ENCODE measurements around the gene PEPD. TPM values are rescaled to one million over a fixed set of nuclear protein-coding genes. Genes with fewer than 3 reads are reported as not detected.

The PEPD gene
- total RNA-seq, 2 experiments from 2014 or later, result 17.5 to 23.0 TPM

DNA sequence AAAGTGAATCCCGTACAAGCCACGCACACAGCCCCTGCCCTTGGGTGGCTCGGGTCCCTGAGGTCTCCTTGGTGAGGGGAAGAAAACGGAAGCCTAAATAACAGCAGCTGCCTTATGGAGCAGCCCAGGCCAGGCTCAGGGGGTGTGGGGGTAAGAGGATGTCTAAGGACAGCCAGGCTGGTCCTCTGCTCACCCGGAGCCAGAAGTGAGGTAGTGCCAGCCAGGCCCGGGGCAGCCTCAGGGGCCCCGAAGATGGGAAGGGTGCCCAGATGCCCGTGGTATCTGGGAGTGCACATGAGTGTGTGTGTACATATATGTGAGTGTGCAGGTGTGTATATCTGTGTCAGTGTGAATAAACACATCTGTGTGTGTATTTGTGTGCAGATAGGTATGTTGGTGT lies 38.4 kb upstream of the PEPD start:
- CTCF ChIA-PET, result no interaction called here
- Mint-ChIP-seq H3K27me3 (peaks cover 14% of the 10 kb centered on the region), H3K4me1 (ENCODE audit: low read depth) (no peaks in the 10 kb centered on the region), H3K27ac (no peak overlapping the region), H3K4me3 (no peak overlapping the region), H3K9me3 (no peaks in the 10 kb centered on the region), H3K36me3 (ENCODE audit: low read depth) (no peaks in the 10 kb centered on the region)
- no peak overlapping the region for H3K27ac ChIP-seq (ENCODE audit: low read depth in 1 of 2, low read length in 2 of 2)
- H3K4me1 ChIP-seq (ENCODE audit: insufficient read depth, low read length), result no peaks in the 10 kb centered on the region
- TF ChIP-seq, protein P1, sequence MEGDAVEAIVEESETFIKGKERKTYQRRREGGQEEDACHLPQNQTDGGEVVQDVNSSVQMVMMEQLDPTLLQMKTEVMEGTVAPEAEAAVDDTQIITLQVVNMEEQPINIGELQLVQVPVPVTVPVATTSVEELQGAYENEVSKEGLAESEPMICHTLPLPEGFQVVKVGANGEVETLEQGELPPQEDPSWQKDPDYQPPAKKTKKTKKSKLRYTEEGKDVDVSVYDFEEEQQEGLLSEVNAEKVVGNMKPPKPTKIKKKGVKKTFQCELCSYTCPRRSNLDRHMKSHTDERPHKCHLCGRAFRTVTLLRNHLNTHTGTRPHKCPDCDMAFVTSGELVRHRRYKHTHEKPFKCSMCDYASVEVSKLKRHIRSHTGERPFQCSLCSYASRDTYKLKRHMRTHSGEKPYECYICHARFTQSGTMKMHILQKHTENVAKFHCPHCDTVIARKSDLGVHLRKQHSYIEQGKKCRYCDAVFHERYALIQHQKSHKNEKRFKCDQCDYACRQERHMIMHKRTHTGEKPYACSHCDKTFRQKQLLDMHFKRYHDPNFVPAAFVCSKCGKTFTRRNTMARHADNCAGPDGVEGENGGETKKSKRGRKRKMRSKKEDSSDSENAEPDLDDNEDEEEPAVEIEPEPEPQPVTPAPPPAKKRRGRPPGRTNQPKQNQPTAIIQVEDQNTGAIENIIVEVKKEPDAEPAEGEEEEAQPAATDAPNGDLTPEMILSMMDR (IDR thresholded peaks at IDR 0.05), result no peak
- peaks cover 0 to 4% of the 10 kb centered on the region in 2 experiments for H3K9me3 ChIP-seq (ENCODE audit: control insufficient read depth in 1 of 2, insufficient read depth in 1 of 2, low read length in 2 of 2)
- H3K4me3 ChIP-seq (ENCODE audit: low read length), result no peak overlapping the region
- H3K36me3 ChIP-seq (ENCODE audit: insufficient read depth, low read length), result no peaks in the 10 kb centered on the region
- H3K27me3 ChIP-seq (ENCODE audit: control insufficient read depth in 1 of 2, insufficient read depth in 2 of 2, low read length in 2 of 2), result peaks cover 0 to 3% of the 10 kb centered on the region in 2 experiments
- DNase-seq (no peak), ATAC-seq (ENCODE audit: poor library complexity) (no peak)
- intact Hi-C loops (cut with DNase I, micrococcal nuclease), result no loop called here
- POLR2A ChIA-PET, result no interaction called here

DNA sequence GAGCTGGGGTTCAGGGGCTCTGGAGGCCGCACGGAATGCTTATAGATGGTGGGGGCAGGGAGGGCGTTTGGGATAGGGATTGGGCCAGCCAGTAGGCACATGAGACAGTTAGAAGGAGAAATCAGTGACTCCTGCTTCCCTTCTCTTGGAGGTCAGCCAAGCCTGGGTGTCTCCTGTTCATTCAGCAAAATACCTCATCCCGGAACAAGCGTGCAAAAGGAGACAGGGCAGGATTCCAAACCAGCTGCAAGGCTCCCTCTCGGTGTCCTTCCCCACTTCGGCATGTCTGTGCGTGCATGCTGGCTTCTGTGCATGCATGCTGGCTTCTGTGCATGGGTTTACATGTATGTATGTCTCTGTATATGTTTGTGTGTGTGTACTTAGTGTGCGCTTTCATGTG lies 37.3 kb upstream of the PEPD start:
- no peak for DNase-seq
- Histone ChIP-seq H3K36me3 (ENCODE audit: insufficient read depth, low read length) (no peaks in the 10 kb centered on the region), H3K27ac (ENCODE audit: low read depth in 1 of 2, low read length in 2 of 2) (no peak overlapping the region), H3K9me3 (ENCODE audit: control insufficient read depth in 1 of 2, insufficient read depth in 1 of 2, low read length in 2 of 2) (peaks cover 0 to 4% of the 10 kb centered on the region in 2 experiments), H3K4me3 (ENCODE audit: low read length) (no peak overlapping the region), H3K4me1 (ENCODE audit: insufficient read depth, low read length) (no peaks in the 10 kb centered on the region), H3K27me3 (ENCODE audit: control insufficient read depth in 1 of 2, insufficient read depth in 2 of 2, low read length in 2 of 2) (peaks cover 0 to 3% of the 10 kb centered on the region in 2 experiments)
- H3K27ac Mint-ChIP-seq, result no peak overlapping the region
- no peak overlapping the region for H3K4me3 Mint-ChIP-seq
- CTCF ChIA-PET, result no interaction called here
- intact Hi-C loops (cut with DNase I, micrococcal nuclease), result no loop called here
- no peak for ATAC-seq (ENCODE audit: poor library complexity)
- H3K4me1 Mint-ChIP-seq (ENCODE audit: low read depth), result no peaks in the 10 kb centered on the region
- H3K9me3 Mint-ChIP-seq, result no peaks in the 10 kb centered on the region
- TF ChIP-seq, protein P1 (IDR thresholded peaks at IDR 0.05), result no peak
- peaks cover 8% of the 10 kb centered on the region for H3K27me3 Mint-ChIP-seq
- POLR2A ChIA-PET, result no interaction called here
- no peaks in the 10 kb centered on the region for H3K36me3 Mint-ChIP-seq (ENCODE audit: low read depth)

DNA sequence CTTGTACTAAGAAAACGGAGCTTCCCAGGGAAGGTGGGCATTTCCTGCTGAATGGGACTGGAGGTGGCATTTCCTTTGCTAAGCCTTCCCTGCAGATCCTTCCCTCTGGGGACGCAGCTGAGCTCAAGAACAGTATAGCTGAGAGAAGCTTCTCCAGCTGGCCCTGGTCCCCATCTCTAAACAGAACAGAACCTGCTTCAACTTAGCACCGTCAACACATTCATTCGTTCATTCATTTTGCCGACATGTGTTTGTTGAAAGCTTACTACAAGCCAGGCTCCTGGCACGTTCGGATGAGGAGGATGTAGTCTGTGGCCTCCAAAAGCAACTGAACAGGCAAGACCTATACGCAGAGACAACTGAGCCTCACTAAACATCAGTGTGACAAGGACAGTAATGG lies 36.6 kb upstream of the PEPD start:
- H3K4me3 Mint-ChIP-seq, result no peak overlapping the region
- no peak overlapping the region for H3K27ac ChIP-seq (ENCODE audit: low read depth in 1 of 2, low read length in 2 of 2)
- H3K9me3 Mint-ChIP-seq, result no peaks in the 10 kb centered on the region
- H3K4me1 ChIP-seq (ENCODE audit: insufficient read depth, low read length), result no peaks in the 10 kb centered on the region
- ChIA-PET CTCF (no interaction called here), POLR2A (no interaction called here)
- TF ChIP-seq, protein P1 (IDR thresholded peaks at IDR 0.05), result no peak
- no peak overlapping the region for H3K27ac Mint-ChIP-seq
- H3K4me3 ChIP-seq (ENCODE audit: low read length), result no peak overlapping the region
- no peaks in the 10 kb centered on the region for H3K4me1 Mint-ChIP-seq (ENCODE audit: low read depth)
- ATAC-seq (ENCODE audit: poor library complexity) (no peak), DNase-seq (no peak)
- peaks cover 0 to 4% of the 10 kb centered on the region in 2 experiments for H3K9me3 ChIP-seq (ENCODE audit: control insufficient read depth in 1 of 2, insufficient read depth in 1 of 2, low read length in 2 of 2)
- H3K36me3 Mint-ChIP-seq (ENCODE audit: low read depth), result no peaks in the 10 kb centered on the region
- H3K36me3 ChIP-seq (ENCODE audit: insufficient read depth, low read length), result no peaks in the 10 kb centered on the region
- peaks cover 0 to 3% of the 10 kb centered on the region in 2 experiments for H3K27me3 ChIP-seq (ENCODE audit: control insufficient read depth in 1 of 2, insufficient read depth in 2 of 2, low read length in 2 of 2)
- H3K27me3 Mint-ChIP-seq, result peaks cover 8% of the 10 kb centered on the region
- intact Hi-C loops (cut with DNase I, micrococcal nuclease), result no loop called here

Data from CD4-positive, alpha-beta T cell (primary cell).